Measurements from ENCODE around the gene MZF1.

Gene MZF1

DNA sequence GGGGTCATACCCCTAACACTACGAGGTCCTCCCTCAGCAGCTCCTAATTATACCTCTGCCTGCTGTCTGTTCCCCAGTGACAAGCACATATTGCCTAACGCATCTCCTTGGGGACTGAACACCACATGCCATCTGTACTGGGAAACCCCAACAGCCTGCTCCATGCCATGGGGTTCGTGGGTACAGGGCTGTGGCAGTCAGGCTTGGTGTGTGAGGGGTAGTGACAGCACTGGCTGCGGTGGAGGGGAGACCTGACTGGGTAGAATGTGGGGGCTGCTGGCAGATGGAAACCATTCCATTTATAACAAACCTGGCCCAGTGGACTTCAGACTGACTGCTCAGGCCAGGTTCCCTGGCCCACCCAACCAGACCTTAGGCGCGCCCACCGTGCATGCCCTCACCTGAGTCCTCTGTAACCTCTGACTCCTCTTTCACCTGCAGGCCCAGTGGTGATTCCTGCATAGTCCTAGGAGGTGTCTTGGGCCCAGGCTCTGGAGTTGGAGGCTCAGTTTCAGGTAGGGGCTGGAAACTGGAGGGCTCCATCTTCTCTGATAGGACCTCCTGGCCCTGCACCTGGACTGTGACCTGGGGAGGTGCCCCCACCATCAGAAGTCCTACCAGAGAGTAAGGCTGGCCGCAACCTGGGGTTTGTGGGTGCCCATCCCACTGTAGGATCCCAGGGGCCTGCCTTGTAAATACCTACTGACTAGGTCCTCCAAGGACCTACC is 3.0 kb downstream of the MZF1 start:
- DNase-seq, result no peak

DNA sequence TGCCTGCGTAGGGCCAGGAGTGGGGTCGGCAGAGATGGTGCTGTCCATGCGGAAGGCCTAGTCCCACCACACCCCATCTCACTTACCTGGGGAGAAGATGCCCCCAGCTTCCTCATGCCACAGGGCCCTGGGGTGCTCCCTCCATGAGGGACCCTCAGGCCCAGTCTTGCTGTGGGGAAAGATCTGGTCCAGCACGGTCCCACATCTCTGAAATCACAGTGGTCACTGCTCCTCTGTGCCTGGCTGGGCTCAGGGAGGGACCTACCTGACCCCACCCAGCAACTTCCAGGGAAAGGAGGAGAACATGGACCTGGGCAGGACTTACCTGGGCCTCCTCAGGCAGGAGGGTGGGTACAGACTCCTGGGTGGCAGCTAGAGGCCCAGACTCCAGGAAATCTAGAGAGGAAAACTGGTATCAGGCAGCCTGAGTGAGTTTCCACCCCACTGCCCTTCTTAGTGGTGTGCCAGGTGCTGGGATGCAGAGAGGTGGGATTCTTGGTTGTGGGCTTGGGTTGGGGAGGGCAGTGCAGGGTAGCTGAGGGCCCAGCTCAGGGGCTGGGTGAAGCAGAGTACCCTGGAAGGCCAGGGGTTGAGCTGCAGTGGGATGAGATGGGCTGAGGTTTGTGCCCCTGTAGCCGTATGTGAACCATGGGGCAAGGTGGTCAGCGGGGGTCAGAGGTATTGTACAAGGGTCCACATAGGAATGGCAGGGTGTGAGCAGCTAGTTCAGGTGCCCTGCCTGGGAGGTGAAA is 3.8 kb downstream of the MZF1 start:
- no peak for DNase-seq

DNA sequence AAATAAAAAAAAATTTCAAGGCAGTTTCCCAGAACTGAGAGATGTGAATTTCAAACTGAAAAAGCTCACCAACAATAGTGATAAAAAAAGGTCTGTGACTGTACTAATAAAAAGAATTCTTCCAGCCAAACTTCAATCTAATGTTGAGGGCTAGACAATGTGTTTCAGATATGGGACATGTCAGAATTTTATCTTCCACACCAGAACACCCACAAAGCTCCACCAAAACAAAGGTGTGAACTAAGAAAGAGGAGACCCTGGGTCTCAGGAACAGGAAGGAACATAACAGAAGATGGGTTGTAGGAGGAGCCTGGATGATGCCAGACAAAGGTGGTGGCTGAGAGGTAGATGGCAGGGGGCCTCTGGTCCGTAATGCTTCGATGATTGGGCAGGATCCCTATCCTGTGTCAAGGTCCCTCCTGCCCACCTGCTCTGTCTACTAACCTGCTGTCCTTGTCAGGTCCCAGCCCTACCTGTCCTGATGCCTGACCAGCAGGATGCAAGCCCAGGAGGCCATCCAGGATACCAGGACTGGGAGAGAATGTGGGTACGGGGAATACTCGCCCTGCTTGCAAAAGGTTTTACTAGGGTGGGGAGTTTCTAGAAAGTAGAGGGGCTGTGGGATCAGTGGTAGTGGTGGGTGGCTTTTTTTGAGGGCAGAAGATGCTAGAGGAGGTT is 4.5 kb downstream of the MZF1 start:
- DNase-seq, result no peak

DNA sequence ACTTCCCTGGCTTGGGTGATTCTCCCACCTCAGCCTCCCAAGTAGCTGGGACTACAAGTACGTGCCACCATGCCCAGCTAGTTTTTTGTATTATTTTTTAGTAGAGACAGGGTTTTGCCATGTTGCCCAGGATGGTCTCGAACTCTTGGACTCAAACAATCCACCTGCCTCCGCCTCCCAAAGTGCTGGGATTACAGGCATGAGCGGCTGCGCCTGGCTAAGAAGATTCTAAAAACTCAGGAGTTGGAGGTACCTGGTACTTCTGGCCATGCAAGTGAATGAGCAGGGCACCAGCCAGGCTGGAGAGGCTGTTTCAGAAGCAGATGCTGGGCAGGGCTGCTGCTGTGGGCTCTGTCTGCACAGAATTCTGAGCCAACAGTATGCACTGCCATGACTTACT is 6.1 kb downstream of the MZF1 start:
- no peak for DNase-seq

DNA sequence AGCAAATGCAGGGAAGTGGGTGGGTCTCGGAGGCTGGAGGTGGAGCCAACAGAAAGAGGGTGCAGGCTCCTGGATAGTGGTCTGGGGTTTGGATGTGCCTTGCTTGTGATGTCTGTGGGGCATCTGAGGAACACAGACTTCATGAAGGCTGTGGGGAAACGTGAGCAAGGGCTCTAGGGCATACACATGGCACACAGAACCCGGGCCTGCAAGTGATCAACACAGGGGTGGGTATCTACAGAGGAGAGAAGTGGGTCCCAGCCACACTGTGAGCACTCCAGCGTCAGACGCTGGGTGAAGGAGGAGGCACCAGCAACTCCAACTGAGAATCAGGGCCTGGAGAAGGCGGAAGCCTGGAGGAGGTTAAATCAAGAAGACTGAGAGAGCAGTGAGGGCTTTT is 9.3 kb downstream of the MZF1 start:
- DNase-seq, result no peak

DNA sequence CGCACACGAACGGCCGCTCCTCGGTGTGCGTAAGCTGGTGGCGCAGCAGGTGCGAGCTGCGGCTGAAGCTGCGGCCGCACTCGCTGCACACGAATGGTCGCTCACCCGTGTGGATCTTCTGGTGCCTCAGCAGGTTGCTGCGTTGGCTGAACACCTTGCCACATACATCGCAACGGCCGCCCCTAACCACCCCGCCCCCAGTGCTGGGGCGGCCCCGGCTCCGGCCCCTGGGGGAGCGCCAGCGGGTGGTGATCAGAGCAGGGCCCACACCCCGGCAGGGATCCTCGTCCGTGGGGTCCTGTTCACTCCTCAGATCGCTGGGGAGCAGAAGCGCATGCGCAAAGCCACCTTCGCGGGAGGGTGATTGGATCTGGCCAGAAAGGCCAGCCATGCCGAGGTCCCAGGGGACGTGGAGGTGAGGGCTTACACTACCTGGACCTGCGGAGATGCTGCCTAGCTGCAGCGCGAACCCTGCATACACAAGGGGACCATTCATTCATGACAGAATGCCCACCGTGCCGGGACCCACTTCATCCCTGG is 10.0 kb downstream of the MZF1 start:
- no peak for DNase-seq

DNA sequence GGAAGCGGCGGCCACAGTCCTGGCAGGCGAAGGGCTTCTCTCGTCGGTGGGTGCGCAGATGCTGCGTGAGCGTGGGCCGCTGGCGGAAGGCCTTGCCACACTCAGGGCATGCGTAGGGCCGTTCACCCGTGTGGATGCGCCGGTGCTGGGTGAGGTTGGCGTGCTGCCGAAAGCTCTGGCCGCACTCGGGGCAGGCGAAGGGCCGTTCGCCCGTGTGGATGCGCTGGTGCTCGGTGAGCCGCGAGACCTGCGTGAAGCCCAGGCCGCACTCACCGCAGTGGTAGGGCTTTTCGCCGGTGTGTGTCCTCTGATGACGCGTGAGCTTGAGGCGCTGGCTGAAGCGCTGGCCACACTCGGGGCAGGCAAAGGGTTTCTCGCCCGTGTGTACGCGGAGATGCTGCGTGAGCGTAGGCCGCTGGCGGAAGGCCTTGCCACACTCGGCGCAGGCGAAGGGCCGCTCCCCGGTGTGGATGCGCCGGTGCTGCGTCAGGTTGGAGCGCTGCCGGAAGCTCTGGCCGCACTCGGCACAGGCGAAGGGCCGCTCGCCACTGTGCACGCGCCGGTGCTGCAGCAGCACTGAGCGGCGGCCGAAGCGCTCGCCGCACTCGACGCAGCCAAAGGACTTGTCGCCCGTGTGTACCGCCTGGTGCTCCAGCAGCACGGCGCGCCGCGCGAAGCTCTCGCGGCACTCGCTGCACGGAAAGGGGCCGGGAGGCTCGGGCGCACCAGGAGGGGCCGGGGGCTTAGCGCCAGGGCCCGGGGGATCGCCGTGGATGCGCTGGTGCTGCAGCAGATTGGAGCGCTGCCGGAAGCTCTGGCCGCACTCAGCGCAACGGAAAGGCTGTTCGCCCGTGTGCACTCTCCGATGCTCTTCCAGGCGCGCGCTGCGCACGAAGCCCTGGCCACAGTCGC is 10.8 kb downstream of the MZF1 start:
- DNase-seq, result no peak

DNA sequence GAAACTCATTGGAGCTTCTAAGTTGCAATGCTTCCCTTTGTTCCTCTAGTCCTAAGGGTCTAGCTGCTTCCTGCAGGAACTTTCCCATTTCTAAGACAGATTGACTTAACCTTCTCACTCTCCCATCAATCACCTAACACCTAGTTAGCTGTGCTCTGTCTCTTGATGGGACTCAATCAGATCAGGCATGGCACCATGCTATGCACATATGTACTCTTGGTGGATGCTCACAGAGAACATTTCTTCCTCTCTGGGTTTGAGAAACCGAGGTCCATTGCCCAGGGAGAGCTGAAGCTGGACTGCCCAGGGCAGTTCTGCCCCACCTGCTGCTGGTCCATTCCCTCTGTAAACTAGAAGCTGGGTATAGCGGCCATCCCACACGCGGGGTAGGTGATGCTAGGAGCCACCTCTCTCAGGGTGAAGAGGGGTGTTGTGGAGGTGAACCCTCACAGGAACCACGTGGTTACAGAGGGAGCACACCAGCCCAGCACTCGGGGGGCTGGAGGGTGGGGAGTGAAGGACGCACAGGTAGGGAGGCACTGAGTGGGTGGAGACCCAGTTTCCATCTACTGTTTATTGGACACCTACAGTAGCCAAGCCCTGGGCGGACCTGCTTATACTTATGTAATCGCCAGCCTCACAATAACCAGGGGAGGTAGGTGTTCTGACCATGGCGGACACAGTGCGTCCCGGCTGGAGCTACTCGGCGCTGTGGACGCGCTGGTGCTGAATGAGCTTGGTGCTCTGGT is 11.6 kb downstream of the MZF1 start:
- no peak for DNase-seq

DNA sequence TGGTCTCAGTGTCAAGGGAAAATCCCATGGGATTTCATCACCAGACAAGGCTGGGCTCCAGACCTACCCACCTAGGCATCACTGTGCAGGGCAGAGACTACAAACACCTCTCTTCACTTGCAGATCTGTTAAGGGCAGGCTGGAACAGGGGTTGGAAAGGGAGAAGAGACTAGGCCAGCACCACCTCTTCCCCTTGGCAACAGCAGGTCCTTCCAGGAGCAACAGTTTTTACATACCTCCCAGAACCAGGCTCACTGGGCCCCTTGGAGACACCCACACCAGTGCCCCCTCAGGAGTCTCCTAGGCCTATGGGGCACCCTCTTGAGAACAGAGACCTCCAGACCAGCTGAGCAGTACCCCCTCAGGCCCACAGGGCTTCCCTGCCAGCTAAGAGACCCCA is 12.2 kb downstream of the MZF1 start:
- no peak for DNase-seq

DNA sequence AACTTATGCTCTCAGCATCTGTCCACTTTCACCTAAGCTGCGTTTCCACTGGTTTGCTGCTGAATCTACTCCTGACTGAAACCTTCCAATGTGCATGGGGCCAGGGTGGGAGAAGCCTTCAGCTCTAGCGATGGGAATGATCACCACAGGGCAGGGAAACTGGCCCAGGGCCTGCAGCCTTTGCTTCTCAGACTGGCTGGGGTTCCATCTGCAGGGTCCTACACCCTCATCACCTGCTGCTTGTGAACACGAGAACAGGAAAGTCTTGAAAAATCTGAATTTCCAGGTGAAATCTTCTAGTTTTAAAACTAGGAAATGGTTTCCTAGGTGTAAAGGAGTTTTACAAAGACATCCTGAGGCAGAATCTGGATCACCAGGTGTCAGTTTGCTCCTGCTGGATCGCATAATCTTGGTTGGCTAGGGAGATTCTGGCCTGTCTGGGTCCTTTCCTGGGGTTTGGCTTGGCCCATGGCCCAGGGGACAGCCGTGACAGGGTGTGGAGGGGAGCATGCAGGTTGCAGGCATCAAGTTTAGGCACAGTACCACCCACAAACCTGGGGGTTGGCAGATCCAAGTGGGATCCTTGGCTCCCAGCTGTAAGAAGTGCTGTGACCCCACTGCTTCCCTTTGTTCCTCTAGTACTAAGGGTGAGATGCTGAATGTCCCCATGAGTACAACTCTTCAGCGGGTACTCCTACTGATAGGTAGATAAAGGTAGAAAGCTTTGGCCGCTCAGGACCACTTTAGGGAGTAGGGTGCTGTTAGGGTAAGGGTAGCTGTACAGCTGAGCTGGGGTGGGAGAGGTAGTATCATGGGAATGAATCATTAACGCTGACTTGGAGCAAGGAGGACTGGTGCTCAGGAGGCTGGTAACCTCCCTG is 12.9 kb downstream of the MZF1 start:
- DNase-seq, result no peak

DNA sequence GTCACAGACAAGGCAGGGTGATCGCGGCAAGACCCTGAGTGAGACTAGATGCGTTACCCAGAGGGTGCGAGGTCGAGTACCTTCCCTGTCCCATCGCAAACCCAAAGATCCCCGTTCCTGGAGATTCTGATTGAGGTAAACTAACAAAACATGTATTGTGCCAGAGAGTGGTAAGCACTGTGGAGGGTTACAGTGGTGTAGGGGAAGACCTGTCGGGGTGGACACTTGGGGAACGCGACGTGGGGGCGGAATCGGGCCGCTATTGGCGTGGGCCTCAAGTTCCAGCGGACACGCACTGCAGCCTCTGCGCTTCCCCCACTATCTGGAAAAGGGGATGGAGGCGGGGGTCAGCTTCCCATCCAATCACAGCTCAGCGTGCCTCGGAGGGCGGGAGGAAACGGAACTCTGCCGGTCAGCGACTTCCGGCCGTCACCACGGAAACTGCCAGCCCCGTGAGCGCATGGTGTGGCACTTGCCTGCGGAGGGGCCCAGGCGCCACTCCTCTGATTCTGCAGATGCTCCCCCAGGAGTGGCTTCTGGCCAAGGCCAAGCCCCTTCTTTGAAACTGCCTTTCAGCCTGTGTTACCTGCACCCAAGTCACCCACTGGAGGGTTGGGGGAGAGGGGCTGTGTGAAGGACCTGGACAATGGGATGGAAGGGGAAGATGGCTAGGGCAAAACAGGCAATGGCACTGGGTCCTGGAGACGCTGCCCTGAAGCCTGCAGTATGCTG is 13.7 kb downstream of the MZF1 start:
- DNase-seq, result peak; percentile 89

DNA sequence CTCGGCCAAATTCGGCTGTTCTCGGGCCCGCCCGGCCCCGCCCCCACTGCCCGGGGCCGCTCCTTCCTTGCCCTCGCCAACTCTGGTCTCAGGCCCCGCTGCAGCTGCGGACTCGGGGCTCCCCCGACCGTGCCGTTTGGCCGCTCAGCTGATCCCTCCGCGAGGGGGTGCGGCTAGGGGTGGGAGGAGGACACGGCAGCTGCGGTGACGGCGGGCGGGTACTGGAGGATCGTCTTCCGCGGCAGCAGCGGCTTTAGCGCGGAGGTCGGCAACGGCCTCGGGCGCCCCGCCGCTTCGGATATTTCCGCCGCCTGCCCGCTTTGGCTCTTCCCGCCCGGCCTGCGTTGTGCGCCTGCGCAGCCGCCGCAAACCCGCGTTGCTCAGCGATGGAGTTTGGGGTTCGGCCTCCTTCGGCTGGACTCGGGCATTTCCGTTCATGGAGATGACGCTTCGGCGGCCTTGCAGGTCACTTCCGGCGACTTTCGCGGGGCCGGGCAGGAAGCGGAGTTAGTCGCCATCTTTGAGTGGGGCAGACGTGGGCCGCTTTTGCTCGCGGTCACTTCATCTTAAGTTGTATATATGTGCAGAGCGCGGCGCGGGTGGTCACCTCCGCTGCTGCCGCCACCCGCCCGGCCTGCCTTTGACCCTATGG is 14.4 kb downstream of the MZF1 start:
- DNase-seq, result peak; percentile 99

DNA sequence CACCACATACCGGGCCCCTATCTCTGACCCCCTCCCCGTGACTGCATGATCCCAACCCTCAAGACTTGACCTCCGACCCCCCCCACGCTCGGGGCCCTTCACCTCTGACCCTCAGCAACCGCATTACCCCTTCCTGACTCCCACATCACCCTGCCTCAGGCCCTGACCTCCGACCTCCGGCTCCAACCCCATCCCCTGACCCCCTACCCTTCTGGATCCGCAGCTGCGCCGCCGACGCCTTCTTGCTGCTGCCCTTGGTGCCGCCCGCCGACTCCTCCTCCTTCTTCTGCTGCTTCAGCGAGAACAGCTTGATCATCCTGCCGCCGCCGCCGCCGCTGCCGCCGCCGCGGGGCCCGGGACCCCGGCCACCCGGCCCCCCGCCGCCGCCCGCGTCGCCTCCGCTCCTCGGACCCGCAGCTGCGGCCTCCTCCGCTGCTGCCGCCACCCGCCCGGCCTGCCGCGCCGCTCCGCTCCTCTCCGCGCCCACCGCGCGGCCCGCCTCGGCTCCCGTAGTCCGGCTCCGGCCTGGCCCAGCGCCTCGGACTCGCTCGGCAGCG is 15.0 kb downstream of the MZF1 start, which contains the start of gene UBE2M:
Gene UBE2M (minus strand): TSS at position 546 of the 557 bp plus-strand sequence. CDS start 230 bp downstream, at position 316.
- DNase-seq, result peak; percentile 38

DNA sequence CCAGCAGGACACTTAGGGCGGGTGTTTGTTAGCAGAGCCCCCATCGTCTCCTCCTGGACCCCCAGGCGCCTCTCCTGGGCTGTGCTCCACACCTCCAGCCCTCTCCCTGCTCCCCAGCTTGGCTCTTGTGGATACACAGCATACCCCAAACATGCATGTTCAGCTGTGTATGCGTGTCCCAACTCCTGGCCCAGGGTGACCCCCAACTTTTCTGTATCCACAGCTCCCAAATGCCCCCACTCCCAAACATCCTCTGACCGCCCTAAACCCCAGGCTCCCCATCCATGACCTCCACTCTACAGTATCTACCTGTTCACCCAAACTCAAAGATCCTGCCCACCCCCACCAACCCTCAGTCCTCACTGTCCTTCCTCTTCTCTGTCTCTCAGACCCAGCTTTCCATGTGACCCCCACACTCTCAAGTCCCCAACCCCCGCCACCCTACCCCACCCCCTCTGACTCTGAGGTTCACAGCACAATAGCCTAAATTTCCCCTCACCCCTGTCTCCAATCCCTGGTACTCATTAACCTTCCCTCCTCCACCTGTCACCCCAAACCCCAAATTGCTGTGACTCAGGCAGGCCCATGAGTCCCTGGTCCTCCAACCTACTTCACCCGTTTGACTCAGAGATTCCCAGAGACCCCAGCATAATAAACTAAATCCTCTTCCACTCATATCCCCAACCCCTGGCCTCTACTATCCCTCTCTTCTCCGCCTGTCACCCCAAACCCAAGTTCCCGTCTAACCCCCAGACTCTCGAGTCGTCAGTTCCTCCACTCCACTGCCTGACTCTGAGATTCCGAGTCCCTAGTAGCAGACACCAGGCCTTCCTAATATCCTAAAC is 15.7 kb downstream of the MZF1 start:
- no peak for DNase-seq

DNA sequence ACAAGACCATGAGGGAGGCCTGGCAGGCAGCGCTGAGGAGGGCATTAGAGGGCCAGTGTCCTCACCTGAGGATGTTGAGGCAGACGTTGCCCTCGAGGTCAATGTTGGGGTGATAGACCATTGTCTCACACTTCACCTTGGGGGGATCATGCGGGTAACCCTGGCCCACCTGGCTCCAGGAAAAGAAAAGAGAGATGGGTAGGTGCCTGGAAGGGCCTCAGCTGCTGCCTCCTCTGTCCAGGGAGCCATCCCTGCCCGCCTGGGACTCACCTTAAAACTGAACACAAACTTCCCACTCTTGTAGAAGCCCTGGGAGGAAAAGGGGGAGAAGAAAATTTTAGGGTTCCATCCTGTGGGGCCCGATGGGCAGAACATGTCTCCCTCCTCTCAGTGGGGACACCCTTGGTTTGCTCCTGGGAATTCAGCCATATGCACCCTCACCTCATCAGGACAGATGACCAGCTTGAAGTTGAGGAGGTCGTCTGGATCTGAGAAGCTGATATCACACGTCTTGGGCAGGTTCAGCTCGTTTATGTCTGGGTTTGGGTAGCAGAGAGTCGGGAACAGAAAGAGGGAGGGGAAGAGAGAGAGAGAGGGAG is 16.4 kb downstream of the MZF1 start:
- no peak for DNase-seq

DNA sequence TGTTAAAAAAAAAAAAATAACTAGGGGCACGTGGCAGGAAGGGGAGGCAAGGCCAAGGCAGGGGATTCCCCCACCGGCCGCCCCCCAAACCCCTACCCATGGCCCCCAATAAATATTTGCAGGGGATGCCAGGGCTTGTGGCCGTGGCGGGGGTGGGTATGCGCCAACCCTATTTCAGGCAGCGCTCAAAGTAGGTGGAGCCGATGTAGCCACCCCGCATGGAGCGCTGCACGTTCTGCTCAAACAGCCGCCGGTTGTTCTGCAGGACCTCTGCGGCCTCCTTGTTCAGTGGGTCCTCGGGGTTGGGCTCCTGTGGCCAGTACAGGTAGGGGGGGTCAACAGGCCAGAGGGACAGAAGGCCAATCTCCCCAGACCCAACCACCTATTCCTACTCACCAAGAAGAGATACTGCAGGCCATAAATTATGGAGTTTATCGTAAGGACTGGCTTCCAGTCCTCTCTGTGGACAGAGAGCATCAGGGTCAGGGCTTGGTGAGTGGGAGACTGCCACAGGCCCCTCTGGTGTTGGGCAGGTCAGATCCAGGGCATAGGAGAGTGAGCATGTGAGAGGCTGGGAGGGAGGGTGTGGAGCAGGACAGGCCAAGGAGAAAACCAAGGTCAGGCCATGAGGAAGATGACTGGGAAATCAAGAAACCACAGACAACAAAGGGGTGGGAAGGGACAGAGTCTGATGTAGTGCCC is 17.1 kb downstream of the MZF1 start:
- no peak for DNase-seq

DNA sequence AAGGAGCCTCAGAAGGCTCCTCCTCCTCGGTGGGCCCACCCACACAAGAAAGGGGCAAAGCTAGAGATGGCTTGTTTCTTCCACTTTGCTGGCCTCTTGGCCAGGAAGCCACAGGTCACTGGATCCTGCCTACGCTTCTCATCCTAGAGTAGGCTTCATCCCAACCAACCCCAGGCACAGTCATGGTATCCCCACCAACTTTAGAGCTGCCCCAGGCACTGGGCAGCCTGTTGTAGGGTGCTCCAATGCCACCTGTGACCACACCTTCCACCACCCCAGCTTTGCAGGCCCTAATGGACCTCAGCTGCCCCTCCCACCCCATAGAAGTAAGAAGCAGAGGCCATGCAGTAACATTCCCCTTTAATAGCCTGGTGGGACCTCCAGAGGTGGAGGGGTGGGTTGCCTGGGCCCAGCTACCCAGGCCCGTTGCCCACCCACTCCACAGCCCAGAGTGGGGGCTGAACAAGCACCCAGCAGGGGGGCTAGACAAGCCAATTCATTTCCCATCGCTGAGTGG is 17.7 kb downstream of the MZF1 start:
- DNase-seq, result no peak

Measured in suppressor macrophage treated with lipopolysaccharide for 4 hours (primary cell).